Transverse colon (tissue), 4 donors: ENCODE data around the gene ZBTB7B. TPM values are rescaled to one million over a fixed set of nuclear protein-coding genes. Genes with fewer than 3 reads are reported as not detected.
A peak's percentile ranks its signal among the peaks of the same experiment; 100 is the strongest.

Experiments used
- DNase-seq: peaks from one replicate; pipeline ENCODE4 v3.0.0-alpha.2; 2019
- H3K27ac ChIP-seq, 4 donors: fragments of 200-600 bp; sonication (generic); 2 replicates each; pipeline ENCODE4 v1.5.1; 2016 to 2018; ENCODE audit warnings: inconsistent platforms in 4 of 4
- H3K27me3 ChIP-seq: fragments of 200-600 bp; sonication (generic); 2 replicates; pipeline ENCODE4 v1.5.1; 2017; ENCODE audit warnings: inconsistent platforms
- H3K36me3 ChIP-seq, 4 donors: fragments of 200-600 bp; sonication (generic); 2 replicates each; pipeline ENCODE4 v1.5.1; 2017 to 2019; ENCODE audit warnings: inconsistent platforms in 4 of 4
- H3K4me1 ChIP-seq, 4 donors: fragments of 200-600 bp; sonication (generic); 2 replicates each; pipeline ENCODE4 v1.5.1; 2017 to 2020; ENCODE audit warnings: inconsistent platforms in 4 of 4
- H3K4me3 ChIP-seq, 4 donors: fragments of 200-600 bp; sonication (generic); 1 replicate in 1 of 4; 2 replicates in 3 of 4; pipeline versions ENCODE4 v1.5.1 to v1.6.1; 2017 to 2019; ENCODE audit warnings: inconsistent platforms in 4 of 4
- H3K9me3 ChIP-seq, 2 donors: fragments of 200-600 bp; sonication (generic); 2 replicates each; pipeline ENCODE4 v1.5.1; 2017 to 2019; ENCODE audit warnings: inconsistent platforms in 2 of 2
- EP300 ChIP-seq: sonication (generic); formaldehyde crosslinking; IDR thresholded peaks from one replicate; pipeline ENCODE4 v1.6.1; 2017; ENCODE audit warnings: antibody characterized with exemption, low read depth
- POLR2A ChIP-seq: fragments of 450-650 bp; IDR thresholded peaks from one replicate; pipeline ENCODE4 v1.6.1; 2016; ENCODE audit warnings: antibody characterized with exemption, mild to moderate bottlenecking, moderate library complexity
- POLR2AphosphoS5 ChIP-seq, 3 donors: sonication (generic); formaldehyde crosslinking; IDR thresholded peaks; one replicate each; pipeline ENCODE4 v1.6.1; 2016; ENCODE audit warnings: antibody characterized with exemption in 3 of 3
- WGBS, 2 donors: methylation state at CpG; one replicate each; pipeline ENCODE4 v1.1.5; 2018; ENCODE audit warnings: low coverage in 1 of 2; 5-methylcytosine and 5-hydroxymethylcytosine counted together
- in situ Hi-C, 4 donors: fragments of 200-750 bp; cut with MboI; loops; one replicate each; pipeline versions ENCODE4 v1.15.0 to v1.15.1; 2017; ENCODE audit warnings: low sequenced_read_pairs in 3 of 4, low pct_ligation_motif_present in 1 of 4, low pct_unique_long_range_greater_than_20kb in 1 of 4
- intact Hi-C: fragments of 100-400 bp; cut with DNase I; formaldehyde crosslinking; loops from one replicate; pipeline ENCODE4 v1.15.1; 2023; ENCODE audit warnings: low total_unique reads
- total RNA-seq, 4 donors: library from RNA; depleted of rRNA; stranded (reverse); fragments of >200 nt; gene quantifications; one replicate each; pipeline ENCODE4 v1.1.0, GENCODE V29; 2016
- TF ChIP-seq, protein P1 (sequence below), 5 experiments: fragments of 200-600 bp in 3 of 5; fragments of 450-650 bp in 2 of 5; sonication (generic) in 3 of 5; IDR thresholded peaks; 1 replicate in 2 of 5; 2 replicates in 3 of 5; pipeline ENCODE4 v1.5.1; 2016 to 2017; ENCODE audit warnings: antibody characterized with exemption in 5 of 5, inconsistent platforms in 3 of 5, mild to moderate bottlenecking in 2 of 5, moderate library complexity in 1 of 5

ZBTB7B gene
- total RNA-seq, 4 donors from 2014 or later, result 85.2 to 513 (median 272) TPM

DNA sequence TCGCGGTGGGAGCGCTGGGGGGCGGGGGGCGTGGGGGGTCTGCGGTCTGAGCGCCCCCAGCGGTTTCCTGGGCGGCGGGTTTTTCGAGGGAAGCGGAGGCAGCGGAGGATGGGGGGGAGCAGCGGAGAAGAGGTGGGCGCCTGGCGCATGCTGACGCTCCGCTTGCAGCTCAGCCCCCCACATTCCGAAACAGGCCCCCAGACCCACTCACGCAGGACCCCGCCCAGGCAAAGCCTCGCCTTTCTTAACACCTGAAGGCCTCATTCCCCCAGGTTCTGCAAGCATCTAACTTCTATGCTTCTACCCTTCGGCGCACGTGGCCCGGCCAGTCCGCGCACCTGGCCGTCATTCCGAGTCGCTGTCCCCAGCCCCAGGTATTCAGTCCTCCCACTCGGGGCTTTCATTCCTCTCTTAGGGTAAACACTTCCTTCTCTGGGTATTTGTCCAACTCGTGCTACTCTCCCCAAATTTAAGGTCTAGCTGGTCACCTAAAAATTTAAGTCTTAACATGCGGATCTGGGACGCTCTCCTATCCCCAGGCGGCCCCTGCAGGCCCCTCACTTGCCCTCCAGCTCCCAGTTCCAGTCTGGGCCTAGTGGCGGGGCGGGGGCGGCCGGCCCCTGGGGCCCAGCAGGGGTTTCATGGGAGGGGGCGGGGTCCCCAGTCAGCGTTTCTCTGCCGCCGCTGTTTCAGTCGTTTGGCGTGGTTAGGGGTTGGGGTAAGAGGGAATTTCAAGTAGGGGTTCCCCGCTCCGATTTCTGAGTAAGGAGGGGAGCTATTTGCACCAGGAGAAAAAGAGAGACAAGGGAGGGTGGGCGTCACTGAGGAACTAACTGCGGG, 2.8 kb upstream of the ZBTB7B start:
- TF ChIP-seq, protein P1, sequence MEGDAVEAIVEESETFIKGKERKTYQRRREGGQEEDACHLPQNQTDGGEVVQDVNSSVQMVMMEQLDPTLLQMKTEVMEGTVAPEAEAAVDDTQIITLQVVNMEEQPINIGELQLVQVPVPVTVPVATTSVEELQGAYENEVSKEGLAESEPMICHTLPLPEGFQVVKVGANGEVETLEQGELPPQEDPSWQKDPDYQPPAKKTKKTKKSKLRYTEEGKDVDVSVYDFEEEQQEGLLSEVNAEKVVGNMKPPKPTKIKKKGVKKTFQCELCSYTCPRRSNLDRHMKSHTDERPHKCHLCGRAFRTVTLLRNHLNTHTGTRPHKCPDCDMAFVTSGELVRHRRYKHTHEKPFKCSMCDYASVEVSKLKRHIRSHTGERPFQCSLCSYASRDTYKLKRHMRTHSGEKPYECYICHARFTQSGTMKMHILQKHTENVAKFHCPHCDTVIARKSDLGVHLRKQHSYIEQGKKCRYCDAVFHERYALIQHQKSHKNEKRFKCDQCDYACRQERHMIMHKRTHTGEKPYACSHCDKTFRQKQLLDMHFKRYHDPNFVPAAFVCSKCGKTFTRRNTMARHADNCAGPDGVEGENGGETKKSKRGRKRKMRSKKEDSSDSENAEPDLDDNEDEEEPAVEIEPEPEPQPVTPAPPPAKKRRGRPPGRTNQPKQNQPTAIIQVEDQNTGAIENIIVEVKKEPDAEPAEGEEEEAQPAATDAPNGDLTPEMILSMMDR (IDR thresholded peaks at IDR 0.05), result no peak
- TF ChIP-seq POLR2AphosphoS5 (IDR thresholded peaks at IDR 0.05), result peak in 1 of 3 donors; percentile 20
- no peaks in the 10 kb centered on the region for H3K36me3 ChIP-seq
- intact Hi-C loops, result loop anchor here (5.0 kb wide), 1 partner anchor 32 kb away; no protein-coding TSS in a partner anchor
- in situ Hi-C loops, result no loop called here
- peak overlapping the region; percentile 96 to 100 (median 98) for H3K27ac ChIP-seq
- H3K4me3 ChIP-seq, result peak overlapping the region; percentile 66 to 90 (median 79)
- H3K9me3 ChIP-seq, result no peaks in the 10 kb centered on the region
- H3K4me1 ChIP-seq, result peaks cover 19 to 29% (median 27%) of the 10 kb centered on the region in 4 donors
- DNase-seq, result peak; percentile 70
- WGBS, 2 donors, result 6% methylated on average over 3 to 45 of the region's 50 CpGs
- H3K27me3 ChIP-seq, result no peaks in the 10 kb centered on the region

DNA sequence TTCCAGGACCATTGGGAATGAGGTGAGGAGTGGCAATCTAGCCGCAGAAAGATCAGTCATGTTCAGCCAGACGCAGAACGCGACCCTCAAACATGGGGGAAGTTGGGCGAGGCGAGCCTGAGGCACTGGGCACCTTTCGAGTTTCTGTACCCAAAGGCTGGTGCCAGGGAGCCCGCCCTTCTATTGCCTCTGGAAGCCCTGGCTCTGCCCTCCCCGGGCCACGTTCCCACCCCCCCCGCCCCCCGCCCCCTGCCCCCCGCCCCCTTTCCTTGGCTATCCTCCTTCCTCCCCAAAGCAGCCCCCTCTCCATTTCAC, 2.2 kb upstream of the ZBTB7B start:
- intact Hi-C loops (loop anchor here (5.0 kb wide), 1 partner anchor 33 kb away; no protein-coding TSS in a partner anchor), in situ Hi-C loops (no loop called here)
- WGBS, 2 donors, result 0% methylated on average over 13 of the region's 13 CpGs; no CpG with 5 or more reads in 1 of the 2 donors
- TF ChIP-seq POLR2A (no peak), EP300 (no peak), POLR2AphosphoS5 (IDR thresholded peaks at IDR 0.05) (no peak)
- TF ChIP-seq, protein P1 (IDR thresholded peaks at IDR 0.05), result no peak
- Histone ChIP-seq H3K36me3 (no peaks in the 10 kb centered on the region), H3K27ac (peak overlapping the region; percentile 96 to 100 (median 98)), H3K27me3 (no peaks in the 10 kb centered on the region), H3K9me3 (no peaks in the 10 kb centered on the region), H3K4me1 (peaks cover 23 to 34% (median 32%) of the 10 kb centered on the region in 4 donors), H3K4me3 (peak overlapping the region; percentile 66 to 90 (median 79))
- peak; percentile 57 for DNase-seq

DNA sequence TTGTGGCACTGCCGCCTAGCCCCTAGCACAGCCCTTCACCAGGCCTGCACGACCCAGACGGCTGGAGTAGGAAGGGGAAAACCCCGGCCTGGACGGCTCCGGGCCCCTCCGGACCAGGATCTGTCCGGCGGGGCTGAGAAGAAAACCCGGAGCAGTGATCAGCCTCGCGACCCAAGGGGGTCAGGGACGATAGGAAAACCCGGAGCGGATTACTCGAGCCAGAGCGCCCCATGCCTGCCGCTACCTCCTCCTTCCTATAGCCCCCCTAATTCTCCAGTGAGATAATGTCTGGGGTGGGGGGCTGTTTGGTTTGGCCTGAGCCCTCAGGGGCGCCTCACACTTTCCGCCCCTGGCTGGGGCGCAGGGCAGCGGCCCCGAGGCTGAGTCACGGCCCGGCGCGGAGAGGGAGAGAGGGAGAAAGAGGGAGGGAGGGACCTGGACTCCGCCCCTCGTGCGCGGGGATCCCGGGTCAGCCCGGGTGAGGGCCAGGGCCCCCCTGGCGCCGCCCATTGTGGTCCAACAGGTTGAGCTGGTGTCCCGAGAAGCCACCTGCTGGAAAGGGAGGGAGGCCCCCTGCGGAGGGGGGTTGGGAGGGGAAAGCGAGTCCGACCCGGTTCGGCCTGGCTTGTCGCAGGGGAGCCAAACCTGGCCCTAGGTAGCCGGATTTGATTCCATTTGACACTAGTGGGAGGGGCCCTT, 1.7 kb upstream of the ZBTB7B start:
- DNase-seq, result peak; percentile 97
- WGBS, 2 donors, result 1% methylated on average over 28 of the region's 43 CpGs; no CpG with 5 or more reads in 1 of the 2 donors
- H3K4me3 ChIP-seq, result peak overlapping the region; percentile 66 to 90 (median 79)
- no peaks in the 10 kb centered on the region for H3K36me3 ChIP-seq
- in situ Hi-C loops (no loop called here), intact Hi-C loops (loop anchor here (5.0 kb wide), 1 partner anchor 34 kb away; no protein-coding TSS in a partner anchor)
- H3K27ac ChIP-seq, result peak overlapping the region; percentile 96 to 100 (median 98)
- H3K9me3 ChIP-seq, result no peaks in the 10 kb centered on the region
- TF ChIP-seq POLR2A (peak; percentile 90), POLR2AphosphoS5 (IDR thresholded peaks at IDR 0.05) (peak; percentile 72 to 94 (median 91)), EP300 (peak; percentile 93)
- TF ChIP-seq, protein P1 (IDR thresholded peaks at IDR 0.05), result peak in 2 of 5 experiments; percentile 37 to 43
- peaks cover 28 to 38% (median 36%) of the 10 kb centered on the region in 4 donors for H3K4me1 ChIP-seq
- no peaks in the 10 kb centered on the region for H3K27me3 ChIP-seq

DNA sequence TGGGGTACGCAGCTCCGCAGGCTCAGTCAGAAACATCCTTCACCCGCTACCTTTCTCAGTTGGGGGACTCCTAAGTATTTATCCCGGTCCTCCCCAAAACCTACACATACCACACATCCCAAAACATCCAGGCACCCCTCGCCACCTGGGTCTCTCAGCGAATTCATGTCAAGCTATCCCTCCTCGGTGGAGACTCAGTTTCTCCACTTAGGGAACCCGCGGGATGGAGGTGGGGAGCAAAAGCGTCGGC, 1.3 kb upstream of the ZBTB7B start:
- DNase-seq, result no peak
- Histone ChIP-seq H3K36me3 (no peaks in the 10 kb centered on the region), H3K27ac (peak overlapping the region; percentile 96 to 100 (median 98)), H3K4me1 (peaks cover 33 to 43% (median 41%) of the 10 kb centered on the region in 4 donors), H3K4me3 (peak overlapping the region; percentile 66 to 90 (median 79)), H3K27me3 (no peaks in the 10 kb centered on the region), H3K9me3 (no peaks in the 10 kb centered on the region)
- WGBS, 2 donors, result 0% methylated on average over 11 of the region's 11 CpGs; no CpG with 5 or more reads in 1 of the 2 donors
- intact Hi-C loops (loop anchor here (5.0 kb wide), 1 partner anchor 34 kb away; no protein-coding TSS in a partner anchor), in situ Hi-C loops (no loop called here)
- TF ChIP-seq EP300, result no peak
- TF ChIP-seq POLR2AphosphoS5 (IDR thresholded peaks at IDR 0.05), result no peak
- TF ChIP-seq, protein P1 (IDR thresholded peaks at IDR 0.05), result no peak
- no peak for TF ChIP-seq POLR2A
